ENCODE data around the gene PLA2G6. TPM values are rescaled to one million over a fixed set of nuclear protein-coding genes. Genes with fewer than 3 reads are reported as not detected.

The PLA2G6 gene
- total RNA-seq, 1 experiment from 2014 or later, result 88.0 TPM

- peak within 1 kb of the TSS; percentile 83 for H2AFZ ChIP-seq (ENCODE audit: low read length)
- H3K4me1 ChIP-seq (ENCODE audit: low read length), result peaks cover 37% of the 10 kb centered on the region
- H4K20me1 ChIP-seq (ENCODE audit: insufficient read depth, low read depth, low read length), result peaks cover 21% of the 10 kb centered on the region
- peak; percentile 96 for DNase-seq
- H3K4me3 ChIP-seq (ENCODE audit: low read length), result peak within 1 kb of the TSS; percentile 73
- no peaks in the 10 kb centered on the region for H3K9me2 ChIP-seq (replicated peaks; ENCODE audit: insufficient read depth, low read length)
- no peak within 1 kb of the TSS for H3K27ac ChIP-seq (ENCODE audit: low read length)
- H3K4me2 ChIP-seq (ENCODE audit: low read depth, low read length, poor library complexity, severe bottlenecking), result peak within 1 kb of the TSS; percentile 83
- H3K36me3 ChIP-seq (ENCODE audit: insufficient read depth, low read length), result no peaks in the 10 kb centered on the region
- no peaks in the 10 kb centered on the region for H3K9me3 ChIP-seq (ENCODE audit: low read length)
- no peaks in the 10 kb centered on the region for H3K27me3 ChIP-seq (ENCODE audit: low read length)
- H3K79me2 ChIP-seq (ENCODE audit: low read length), result no peaks in the 10 kb centered on the region
- peak within 1 kb of the TSS; percentile 67 for H3K9ac ChIP-seq (ENCODE audit: low read length)
Observed at GRCh38 chr22:38201711-38202436, 20.2 kb upstream of the PLA2G6 start, which contains the start of gene MAFF. Gene MAFF (plus strand): TSS chr22:38201994. CDS start chr22:38213854, 11,860 bp downstream.

GRCh38 chr22:38201371-38201710 is 19.7 kb upstream of the PLA2G6 start:
- no peak overlapping the region for H3K27ac ChIP-seq (ENCODE audit: low read length)
- no peak overlapping the region for H3K4me3 ChIP-seq (ENCODE audit: low read length)

DNA sequence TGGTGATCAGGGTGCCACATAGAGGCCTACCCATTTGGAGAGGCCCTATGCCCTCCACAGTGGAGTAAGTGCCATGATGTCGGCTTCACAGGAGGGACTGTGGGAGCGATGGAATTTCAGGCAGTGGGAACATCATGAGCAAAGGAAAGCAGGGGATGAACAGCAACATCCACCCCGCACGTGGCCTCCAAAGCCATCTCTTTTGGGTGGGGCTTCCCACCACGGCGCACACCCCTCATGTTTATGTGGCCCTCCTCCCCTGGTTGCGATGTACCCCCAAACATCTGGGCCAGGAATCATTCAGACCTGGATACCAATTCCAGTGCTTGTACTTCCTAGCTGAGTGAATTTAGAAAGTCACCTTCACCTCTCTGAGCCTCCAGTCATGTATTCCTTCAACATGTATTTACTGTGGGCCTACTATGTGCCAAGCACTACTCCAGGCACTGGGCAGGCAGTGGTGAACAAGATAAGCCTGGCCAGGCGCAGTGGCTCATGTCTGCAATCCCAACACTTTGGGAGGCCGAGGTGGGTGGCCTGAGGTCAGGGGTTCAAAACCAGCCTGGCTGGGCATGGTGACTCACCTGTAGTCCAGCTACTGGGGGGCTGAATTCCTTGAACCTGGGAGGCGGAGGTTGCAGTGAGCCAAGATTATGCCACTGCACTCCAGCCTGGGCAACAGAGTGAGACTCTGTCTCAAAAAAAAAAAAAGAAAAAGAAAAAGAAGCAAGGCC is 18.4 kb upstream of the PLA2G6 start:
- Histone ChIP-seq H3K36me3 (ENCODE audit: insufficient read depth, low read length) (no peaks in the 10 kb centered on the region), H2AFZ (ENCODE audit: low read length) (no peak overlapping the region), H4K20me1 (ENCODE audit: insufficient read depth, low read depth, low read length) (peaks cover 14% of the 10 kb centered on the region), H3K9me3 (ENCODE audit: low read length) (no peaks in the 10 kb centered on the region), H3K27ac (ENCODE audit: low read length) (no peak overlapping the region), H3K79me2 (ENCODE audit: low read length) (no peaks in the 10 kb centered on the region), H3K9ac (ENCODE audit: low read length) (no peak overlapping the region), H3K4me1 (ENCODE audit: low read length) (peaks cover 39% of the 10 kb centered on the region), H3K4me3 (ENCODE audit: low read length) (no peak overlapping the region), H3K4me2 (ENCODE audit: low read depth, low read length, poor library complexity, severe bottlenecking) (no peak overlapping the region), H3K9me2 (replicated peaks; ENCODE audit: insufficient read depth, low read length) (no peaks in the 10 kb centered on the region), H3K27me3 (ENCODE audit: low read length) (no peaks in the 10 kb centered on the region)
- DNase-seq, result no peak

More at GRCh38 chr22:38201371-38201710, 19.7 kb upstream of the PLA2G6 start:
- H3K36me3 ChIP-seq (ENCODE audit: insufficient read depth, low read length), result no peaks in the 10 kb centered on the region
- no peaks in the 10 kb centered on the region for H3K27me3 ChIP-seq (ENCODE audit: low read length)
- no peaks in the 10 kb centered on the region for H3K9me2 ChIP-seq (replicated peaks; ENCODE audit: insufficient read depth, low read length)
- DNase-seq, result no peak
- no peaks in the 10 kb centered on the region for H3K79me2 ChIP-seq (ENCODE audit: low read length)
- peak overlapping the region; percentile 8 for H3K4me2 ChIP-seq (ENCODE audit: low read depth, low read length, poor library complexity, severe bottlenecking)
- no peaks in the 10 kb centered on the region for H3K9me3 ChIP-seq (ENCODE audit: low read length)
- peaks cover 37% of the 10 kb centered on the region for H3K4me1 ChIP-seq (ENCODE audit: low read length)
- H3K9ac ChIP-seq (ENCODE audit: low read length), result no peak overlapping the region
- peaks cover 21% of the 10 kb centered on the region for H4K20me1 ChIP-seq (ENCODE audit: insufficient read depth, low read depth, low read length)
- H2AFZ ChIP-seq (ENCODE audit: low read length), result peak overlapping the region; percentile 83; the same call in 1 of the 2 replicates

GRCh38 chr22:38196791-38197419 is 15.3 kb upstream of the PLA2G6 start:
- H3K4me3 ChIP-seq (ENCODE audit: low read length), result no peak overlapping the region
- no peak overlapping the region for H3K4me2 ChIP-seq (ENCODE audit: low read depth, low read length, poor library complexity, severe bottlenecking)
- no peaks in the 10 kb centered on the region for H4K20me1 ChIP-seq (ENCODE audit: insufficient read depth, low read depth, low read length)
- no peak overlapping the region for H3K9ac ChIP-seq (ENCODE audit: low read length)
- no peaks in the 10 kb centered on the region for H3K9me3 ChIP-seq (ENCODE audit: low read length)
- H3K27ac ChIP-seq (ENCODE audit: low read length), result no peak overlapping the region
- no peaks in the 10 kb centered on the region for H3K36me3 ChIP-seq (ENCODE audit: insufficient read depth, low read length)
- peaks cover 23% of the 10 kb centered on the region for H3K4me1 ChIP-seq (ENCODE audit: low read length)
- H3K9me2 ChIP-seq (replicated peaks; ENCODE audit: insufficient read depth, low read length), result no peaks in the 10 kb centered on the region
- no peaks in the 10 kb centered on the region for H3K27me3 ChIP-seq (ENCODE audit: low read length)
- H2AFZ ChIP-seq (ENCODE audit: low read length), result no peak overlapping the region
- no peaks in the 10 kb centered on the region for H3K79me2 ChIP-seq (ENCODE audit: low read length)
- DNase-seq, result no peak

DNA sequence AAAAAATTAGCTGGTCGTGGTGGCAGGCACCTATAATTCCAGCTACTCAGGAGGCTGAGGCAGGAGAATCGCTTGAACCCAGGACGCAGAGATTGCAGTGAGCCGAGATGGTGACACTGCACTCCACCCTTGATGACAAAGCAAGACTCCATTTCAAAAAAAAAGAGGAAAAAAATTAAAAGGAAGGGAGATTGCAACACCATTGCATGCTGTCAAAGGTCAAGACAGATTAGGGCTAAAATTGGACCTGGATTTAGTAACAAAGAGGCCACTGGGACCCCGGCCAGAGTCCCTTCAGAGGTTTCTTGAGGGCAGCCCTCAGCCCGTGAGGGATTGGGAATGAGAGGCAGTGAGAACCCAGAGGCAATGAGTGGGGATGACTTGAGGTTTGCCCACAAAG is 11.9 kb upstream of the PLA2G6 start:
- Histone ChIP-seq H3K9me2 (replicated peaks; ENCODE audit: insufficient read depth, low read length) (no peaks in the 10 kb centered on the region), H3K9me3 (ENCODE audit: low read length) (no peaks in the 10 kb centered on the region), H3K4me1 (ENCODE audit: low read length) (peaks cover 11% of the 10 kb centered on the region), H3K27me3 (ENCODE audit: low read length) (no peaks in the 10 kb centered on the region), H2AFZ (ENCODE audit: low read length) (no peak overlapping the region), H3K79me2 (ENCODE audit: low read length) (no peaks in the 10 kb centered on the region), H3K36me3 (ENCODE audit: insufficient read depth, low read length) (no peaks in the 10 kb centered on the region), H3K9ac (ENCODE audit: low read length) (no peak overlapping the region), H3K4me2 (ENCODE audit: low read depth, low read length, poor library complexity, severe bottlenecking) (no peak overlapping the region), H4K20me1 (ENCODE audit: insufficient read depth, low read depth, low read length) (no peaks in the 10 kb centered on the region), H3K4me3 (ENCODE audit: low read length) (no peak overlapping the region), H3K27ac (ENCODE audit: low read length) (no peak overlapping the region)
- no peak for DNase-seq

DNA sequence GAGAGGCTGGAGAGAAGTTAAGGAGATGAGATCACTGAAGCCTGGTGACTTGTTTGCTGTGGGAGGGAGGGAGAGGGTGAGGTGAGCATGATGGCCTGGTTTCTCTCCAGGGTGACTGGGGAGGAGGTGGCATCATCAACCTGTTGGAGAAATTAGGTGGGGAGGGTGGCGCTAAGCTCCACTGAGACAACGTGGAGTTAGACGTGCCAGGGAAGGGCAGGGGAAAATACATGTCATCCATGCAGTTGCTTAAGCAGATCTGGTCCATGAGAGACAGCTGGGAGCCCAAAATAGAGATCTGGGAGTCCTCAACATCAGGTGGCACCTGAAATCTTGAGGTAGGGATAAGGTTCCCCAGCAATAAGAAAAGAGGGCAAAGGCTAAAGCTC is 10.8 kb upstream of the PLA2G6 start:
- Histone ChIP-seq H3K27me3 (ENCODE audit: low read length) (no peaks in the 10 kb centered on the region), H3K27ac (ENCODE audit: low read length) (no peak overlapping the region), H3K4me3 (ENCODE audit: low read length) (no peak overlapping the region), H3K79me2 (ENCODE audit: low read length) (no peaks in the 10 kb centered on the region), H3K36me3 (ENCODE audit: insufficient read depth, low read length) (no peaks in the 10 kb centered on the region), H2AFZ (ENCODE audit: low read length) (no peak overlapping the region), H3K4me2 (ENCODE audit: low read depth, low read length, poor library complexity, severe bottlenecking) (no peak overlapping the region), H3K9me3 (ENCODE audit: low read length) (no peaks in the 10 kb centered on the region), H4K20me1 (ENCODE audit: insufficient read depth, low read depth, low read length) (no peaks in the 10 kb centered on the region), H3K9ac (ENCODE audit: low read length) (no peak overlapping the region), H3K4me1 (ENCODE audit: low read length) (peaks cover 11% of the 10 kb centered on the region), H3K9me2 (replicated peaks; ENCODE audit: insufficient read depth, low read length) (no peaks in the 10 kb centered on the region)
- DNase-seq, result no peak

DNA sequence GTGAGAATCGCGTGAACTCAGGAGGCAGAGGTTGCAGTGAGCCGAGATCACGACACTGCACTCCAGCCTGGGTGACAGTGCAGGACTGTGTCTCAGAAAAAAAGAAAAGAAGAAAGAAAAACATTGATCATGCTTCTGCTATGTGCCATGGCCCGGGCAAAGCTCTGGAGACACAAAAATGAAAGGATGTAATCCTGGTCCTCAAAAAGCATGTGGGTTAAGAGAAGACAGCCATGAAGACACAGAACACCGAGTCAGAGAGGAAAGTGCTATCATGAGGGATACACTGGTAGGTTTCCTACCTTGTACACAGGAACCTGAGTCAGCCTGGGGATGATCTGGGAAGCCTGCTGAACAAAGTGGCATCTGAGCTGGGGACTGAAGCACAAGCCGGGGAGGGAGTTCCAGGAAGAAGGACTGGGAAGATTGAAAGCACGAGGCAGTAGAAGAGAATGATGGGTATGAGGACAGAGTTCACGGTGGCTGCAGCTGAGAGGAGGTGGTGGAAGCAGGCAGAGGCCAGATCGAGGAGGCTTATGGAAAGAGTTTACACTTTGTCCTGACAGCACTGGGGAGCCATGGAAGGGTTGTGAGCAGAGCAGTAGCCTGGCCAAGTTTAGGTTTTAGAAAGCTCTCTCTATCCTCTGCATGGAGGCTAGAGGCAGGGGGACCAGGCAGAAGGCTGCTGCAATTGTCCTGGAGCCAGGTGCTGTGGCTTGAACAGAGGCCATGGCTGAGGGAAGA is 10.3 kb upstream of the PLA2G6 start:
- Histone ChIP-seq H3K27ac (ENCODE audit: low read length) (no peak overlapping the region), H3K79me2 (ENCODE audit: low read length) (no peaks in the 10 kb centered on the region), H3K9me3 (ENCODE audit: low read length) (no peaks in the 10 kb centered on the region), H3K27me3 (ENCODE audit: low read length) (no peaks in the 10 kb centered on the region), H4K20me1 (ENCODE audit: insufficient read depth, low read depth, low read length) (no peaks in the 10 kb centered on the region), H3K9me2 (replicated peaks; ENCODE audit: insufficient read depth, low read length) (no peaks in the 10 kb centered on the region), H2AFZ (ENCODE audit: low read length) (0 out of 2 replicates have a peak overlapping the region, but pooled peaks have one; percentile 50), H3K4me2 (ENCODE audit: low read depth, low read length, poor library complexity, severe bottlenecking) (no peak overlapping the region), H3K36me3 (ENCODE audit: insufficient read depth, low read length) (no peaks in the 10 kb centered on the region), H3K4me3 (ENCODE audit: low read length) (no peak overlapping the region), H3K9ac (ENCODE audit: low read length) (no peak overlapping the region), H3K4me1 (ENCODE audit: low read length) (peaks cover 11% of the 10 kb centered on the region)
- DNase-seq, result no peak

DNA sequence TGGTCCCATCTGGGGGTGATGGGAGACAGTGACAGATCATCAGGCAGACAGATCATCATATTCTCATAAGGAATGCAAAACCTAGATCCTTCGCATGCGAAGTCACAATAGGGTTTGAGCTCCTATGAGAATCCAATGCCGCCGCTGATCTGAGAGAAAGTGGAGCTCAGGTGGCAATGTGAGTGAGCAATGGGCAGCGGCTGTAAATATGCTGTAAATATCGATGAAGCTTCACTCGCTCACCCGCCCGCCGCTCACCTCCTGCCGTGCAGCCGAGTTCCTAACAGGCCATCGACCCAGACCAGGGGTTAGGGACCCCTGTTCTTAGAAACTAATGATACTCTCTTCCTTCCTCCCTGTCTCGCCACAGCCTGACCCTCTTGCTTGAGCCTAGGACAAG is 9.4 kb upstream of the PLA2G6 start:
- Histone ChIP-seq H4K20me1 (ENCODE audit: insufficient read depth, low read depth, low read length) (no peaks in the 10 kb centered on the region), H3K4me1 (ENCODE audit: low read length) (peaks cover 11% of the 10 kb centered on the region), H3K4me2 (ENCODE audit: low read depth, low read length, poor library complexity, severe bottlenecking) (no peak overlapping the region), H3K9ac (ENCODE audit: low read length) (no peak overlapping the region), H3K9me2 (replicated peaks; ENCODE audit: insufficient read depth, low read length) (no peaks in the 10 kb centered on the region), H3K27me3 (ENCODE audit: low read length) (no peaks in the 10 kb centered on the region), H3K36me3 (ENCODE audit: insufficient read depth, low read length) (no peaks in the 10 kb centered on the region), H3K79me2 (ENCODE audit: low read length) (no peaks in the 10 kb centered on the region), H2AFZ (ENCODE audit: low read length) (no peak overlapping the region), H3K9me3 (ENCODE audit: low read length) (no peaks in the 10 kb centered on the region), H3K4me3 (ENCODE audit: low read length) (no peak overlapping the region), H3K27ac (ENCODE audit: low read length) (no peak overlapping the region)
- no peak for DNase-seq

Data from Karpas-422 (cell line).